Chondrocyte (in vitro differentiated cells): ENCODE data around the gene CABS1. TPM values are rescaled to one million over a fixed set of nuclear protein-coding genes. Genes with fewer than 3 reads are reported as not detected.

Experiments
- DNase-seq: peaks from one replicate; pipeline ENCODE4 v3.0.0; 2021; ENCODE audit warnings: mixed read lengths, low spot score
- H3K27ac Mint-ChIP-seq: one replicate; pipeline ENCODE4 v1.8.0; 2021; ENCODE audit warnings: mild to moderate bottlenecking, moderate library complexity, mixed read lengths; ENCODE audit not compliant: unreplicated experiment
- H3K27me3 Mint-ChIP-seq: 2 replicates; pipeline ENCODE4 v1.8.0; 2021; ENCODE audit warnings: low read depth, mixed read lengths
- H3K36me3 Mint-ChIP-seq: 2 replicates; pipeline ENCODE4 v1.8.0; 2021; ENCODE audit warnings: low read depth, mixed read lengths
- H3K4me1 Mint-ChIP-seq: 2 replicates; pipeline ENCODE4 v1.8.0; 2021; ENCODE audit warnings: low read depth, mild to moderate bottlenecking, mixed read lengths
- H3K4me3 Mint-ChIP-seq: one replicate; pipeline ENCODE4 v1.8.0; 2021; ENCODE audit warnings: mild to moderate bottlenecking, moderate library complexity, mixed read lengths; ENCODE audit not compliant: unreplicated experiment
- H3K9me3 Mint-ChIP-seq: 2 replicates; pipeline ENCODE4 v1.8.0; 2021; ENCODE audit warnings: low read depth, mixed read lengths
- total RNA-seq: library from RNA; stranded (reverse); gene quantifications from 3 replicates; pipeline ENCODE4 v1.2.1, GENCODE V29; 2021
- TF ChIP-seq, protein P1 (sequence below): fragments of 200-600 bp; sonication (generic); IDR thresholded peaks from 2 replicates; pipeline ENCODE4 v1.5.0; 2021; ENCODE audit warnings: antibody characterized with exemption, mild to moderate bottlenecking, moderate library complexity

CABS1 gene
- total RNA-seq, 1 donor from 2014 or later = not detected

DNA sequence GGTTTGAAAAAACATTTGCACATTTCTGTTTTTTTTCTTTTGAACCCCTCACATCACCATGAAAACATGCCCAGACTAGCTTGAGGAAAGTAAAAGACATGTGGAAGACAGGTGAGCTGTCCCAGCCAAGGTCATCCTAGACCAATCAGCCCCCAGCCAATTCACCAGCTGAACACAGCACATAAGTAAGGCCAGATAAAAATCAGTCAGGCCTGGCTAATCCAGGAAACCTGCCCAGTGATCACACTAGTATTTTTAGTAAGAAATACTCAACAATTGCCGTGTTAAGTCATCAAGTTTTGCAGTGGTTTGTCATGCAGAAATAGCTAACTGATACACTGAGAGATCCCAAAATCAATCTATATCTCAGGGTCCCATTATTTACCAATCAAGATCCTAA lies 21.4 kb downstream of the CABS1 start:
- H3K36me3 Mint-ChIP-seq = peaks cover 1% of the 10 kb centered on the region
- H3K9me3 Mint-ChIP-seq = no peaks in the 10 kb centered on the region
- H3K4me1 Mint-ChIP-seq = no peaks in the 10 kb centered on the region
- no peak for DNase-seq
- H3K4me3 Mint-ChIP-seq = no peak overlapping the region
- H3K27ac Mint-ChIP-seq = no peak overlapping the region
- TF ChIP-seq, protein P1, sequence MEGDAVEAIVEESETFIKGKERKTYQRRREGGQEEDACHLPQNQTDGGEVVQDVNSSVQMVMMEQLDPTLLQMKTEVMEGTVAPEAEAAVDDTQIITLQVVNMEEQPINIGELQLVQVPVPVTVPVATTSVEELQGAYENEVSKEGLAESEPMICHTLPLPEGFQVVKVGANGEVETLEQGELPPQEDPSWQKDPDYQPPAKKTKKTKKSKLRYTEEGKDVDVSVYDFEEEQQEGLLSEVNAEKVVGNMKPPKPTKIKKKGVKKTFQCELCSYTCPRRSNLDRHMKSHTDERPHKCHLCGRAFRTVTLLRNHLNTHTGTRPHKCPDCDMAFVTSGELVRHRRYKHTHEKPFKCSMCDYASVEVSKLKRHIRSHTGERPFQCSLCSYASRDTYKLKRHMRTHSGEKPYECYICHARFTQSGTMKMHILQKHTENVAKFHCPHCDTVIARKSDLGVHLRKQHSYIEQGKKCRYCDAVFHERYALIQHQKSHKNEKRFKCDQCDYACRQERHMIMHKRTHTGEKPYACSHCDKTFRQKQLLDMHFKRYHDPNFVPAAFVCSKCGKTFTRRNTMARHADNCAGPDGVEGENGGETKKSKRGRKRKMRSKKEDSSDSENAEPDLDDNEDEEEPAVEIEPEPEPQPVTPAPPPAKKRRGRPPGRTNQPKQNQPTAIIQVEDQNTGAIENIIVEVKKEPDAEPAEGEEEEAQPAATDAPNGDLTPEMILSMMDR = no peak
- peaks cover 12% of the 10 kb centered on the region for H3K27me3 Mint-ChIP-seq

DNA sequence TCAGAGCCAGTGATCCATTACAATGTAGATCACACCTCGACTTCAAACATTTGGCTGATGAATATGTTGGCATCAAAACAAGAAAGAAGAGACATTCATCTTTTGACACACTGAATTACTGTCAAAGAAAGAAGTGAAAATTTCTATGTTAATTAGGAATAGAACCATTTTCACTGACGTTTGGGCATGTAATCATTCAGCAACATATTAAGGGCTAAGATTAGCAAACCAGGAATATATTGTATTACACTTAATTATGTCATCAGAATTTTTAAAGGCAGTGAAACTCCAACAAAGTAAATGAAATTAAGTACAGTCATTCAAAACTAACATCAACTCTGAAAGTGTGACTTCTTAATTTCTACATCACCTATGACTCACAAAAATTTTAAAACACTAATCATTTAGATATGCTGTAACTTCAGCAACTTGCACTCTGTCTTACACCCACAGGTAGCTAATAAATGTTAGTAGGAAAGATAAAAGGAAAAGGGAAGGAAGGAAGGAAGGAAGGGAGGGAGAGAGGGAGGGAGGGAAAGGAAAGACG lies 24.4 kb downstream of the CABS1 start:
- Mint-ChIP-seq H3K4me3 (no peak overlapping the region), H3K27ac (no peak overlapping the region), H3K27me3 (peaks cover 12% of the 10 kb centered on the region), H3K36me3 (peaks cover 1% of the 10 kb centered on the region), H3K9me3 (no peaks in the 10 kb centered on the region), H3K4me1 (no peaks in the 10 kb centered on the region)
- DNase-seq = no peak
- TF ChIP-seq, protein P1 = no peak

DNA sequence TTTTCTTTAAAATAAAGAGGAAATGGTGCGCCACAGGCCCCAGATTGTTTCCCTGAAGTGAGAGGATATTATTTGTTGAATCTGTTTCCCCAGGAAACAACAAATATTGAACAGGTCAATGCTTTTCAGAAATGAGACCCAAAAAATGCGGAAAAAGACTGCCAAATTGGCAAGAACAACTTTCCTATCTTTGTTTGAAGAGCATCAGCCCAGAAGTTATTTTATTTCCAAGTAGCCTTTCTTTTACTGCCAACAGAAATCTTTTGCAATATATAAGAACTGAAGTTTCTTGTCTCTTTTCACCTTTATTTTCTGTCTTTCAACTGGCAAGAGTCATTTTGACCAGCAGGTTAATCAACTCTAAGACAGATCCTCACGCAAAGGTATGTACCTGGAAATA lies 25.7 kb downstream of the CABS1 start, which contains the start of gene SMR3A:
TSS of gene SMR3A (plus strand) at position 301 of the 400 bp plus-strand sequence. CDS start 1,356 bp downstream, outside the sequence.
- Mint-ChIP-seq H3K4me1 (no peaks in the 10 kb centered on the region), H3K27ac (no peak within 1 kb of the TSS), H3K27me3 (peaks cover 7% of the 10 kb centered on the region), H3K36me3 (peaks cover 1% of the 10 kb centered on the region), H3K9me3 (no peaks in the 10 kb centered on the region), H3K4me3 (no peak within 1 kb of the TSS)
- DNase-seq = no peak
- TF ChIP-seq, protein P1 = no peak

DNA sequence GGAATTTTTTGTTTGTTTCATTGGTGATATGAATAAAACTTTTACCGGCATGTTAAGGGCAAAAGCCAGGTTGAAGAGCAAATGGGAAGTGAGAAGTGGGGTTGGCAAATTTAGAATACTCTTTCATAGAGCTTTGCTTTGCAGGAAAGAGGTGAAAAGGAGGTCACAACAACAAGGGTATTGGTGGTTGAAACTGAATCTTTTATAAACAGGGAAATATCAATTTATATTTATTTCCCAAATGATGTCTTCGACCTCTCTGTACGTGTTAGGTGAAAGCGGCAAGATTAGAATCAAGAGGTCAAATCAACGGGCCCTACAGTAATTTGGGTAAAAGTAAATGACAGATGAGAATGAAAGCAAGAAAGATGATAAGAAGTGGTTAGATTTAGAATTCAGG lies 29.2 kb downstream of the CABS1 start:
- TF ChIP-seq, protein P1 = no peak
- no peak for DNase-seq
- no peak overlapping the region for H3K4me3 Mint-ChIP-seq
- peaks cover 7% of the 10 kb centered on the region for H3K27me3 Mint-ChIP-seq
- no peak overlapping the region for H3K27ac Mint-ChIP-seq
- no peaks in the 10 kb centered on the region for H3K9me3 Mint-ChIP-seq
- no peaks in the 10 kb centered on the region for H3K4me1 Mint-ChIP-seq
- H3K36me3 Mint-ChIP-seq = peaks cover 1% of the 10 kb centered on the region

DNA sequence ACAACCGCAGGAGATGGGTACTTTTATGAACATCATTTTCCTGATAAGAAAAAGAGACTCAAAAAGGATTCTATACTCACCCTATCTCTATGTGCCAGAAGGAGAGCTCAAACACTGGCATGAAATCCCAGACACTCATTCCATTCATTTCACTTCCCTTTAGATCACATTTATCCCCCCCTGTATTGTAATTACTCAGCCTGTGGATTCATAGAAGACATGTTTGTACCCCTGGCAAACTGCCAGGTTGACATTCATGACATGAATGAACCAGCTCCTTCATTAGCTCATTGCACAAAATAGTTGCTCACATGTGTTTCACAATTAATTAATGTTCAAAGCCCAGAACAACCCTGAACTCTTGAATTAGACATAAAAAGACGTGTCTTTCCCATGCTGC lies 30.7 kb downstream of the CABS1 start:
- no peak for DNase-seq
- Mint-ChIP-seq H3K4me3 (no peak overlapping the region), H3K27ac (no peak overlapping the region), H3K4me1 (no peaks in the 10 kb centered on the region), H3K36me3 (no peaks in the 10 kb centered on the region), H3K9me3 (no peaks in the 10 kb centered on the region), H3K27me3 (peaks cover 4% of the 10 kb centered on the region)
- TF ChIP-seq, protein P1 = no peak
